HCT116 (cell line): ENCODE measurements around the gene ARMC2. TPM values are rescaled to one million over a fixed set of nuclear protein-coding genes. Genes with fewer than 3 reads are reported as not detected.

ENCODE experiments used
- ATAC-seq: fragments of 200-7000 bp; cut with Tn5 transposase; 2 replicates; pipeline ENCODE4 v1.9.1; 2020; ENCODE audit warnings: mild to moderate bottlenecking, moderate library complexity
- BruUV-seq: library from RNA; stranded (reverse); fragments of 400-500 nt; replicated peaks from 2 replicates; lab custom pipeline; 2021; lab: Mats Ljungman, UMichigan
- CTCF ChIA-PET: fragments of 300-600 bp; sonication (Branson Sonifier 250); formaldehyde crosslinking; loops from one replicate; lab custom pipeline; 2021; ENCODE audit warnings: antibody characterized with exemption; lab: Charles Lee
- POLR2A ChIA-PET: fragments of 300-600, 350-600 bp; sonication (Branson Sonifier 250); formaldehyde crosslinking; loops from one replicate; lab custom pipeline; 2021; ENCODE audit warnings: antibody characterized with exemption; lab: Charles Lee
- RAD21 ChIA-PET, 2 experiments: fragments of 300-600 bp; sonication (Branson Sonifier 250); formaldehyde crosslinking; loops; one replicate each; lab custom pipeline; 2023; ENCODE audit warnings: low total read pairs in 2 of 2; ENCODE audit not compliant: uncharacterized antibody in 2 of 2, unreplicated experiment in 2 of 2, low non-redundant PET in 1 of 2; lab: Charles Lee
- DNase-seq: peaks from one replicate; pipeline ENCODE4 v3.0.0-alpha.2; 2010; ENCODE audit warnings: low read depth, low spot score
- H2AFZ ChIP-seq: fragments of 200-600 bp; shearing (Covaris generic), sonication (generic); 2 replicates; pipeline ENCODE4 v1.6.1; 2017; ENCODE audit warnings: low read depth, mixed run types, mixed read lengths, antibody characterized with exemption, low read length; ENCODE audit not compliant: poor library complexity, severe bottlenecking
- H3K27ac ChIP-seq: 2 replicates; pipeline ENCODE4 v1.5.1; 2012; ENCODE audit warnings: low read depth, low read length
- H3K27me3 ChIP-seq: fragments of 200-600 bp; sonication (generic); 2 replicates; pipeline ENCODE4 v1.6.1; 2016; ENCODE audit warnings: mixed run types, low read length, mixed read lengths; ENCODE audit not compliant: insufficient read depth
- H3K36me3 ChIP-seq, 2 experiments: fragments of 200-500 bp in 1 of 2; fragments of 200-600 bp in 1 of 2; sonication (Bioruptor generic) in 1 of 2; sonication (generic) in 1 of 2; 2 replicates each; pipeline versions ENCODE4 v1.5.1 to v1.6.1; 2014 to 2016; ENCODE audit warnings: low read length in 2 of 2, inconsistent platforms in 1 of 2, mixed read lengths in 1 of 2, mixed run types in 1 of 2; ENCODE audit not compliant: insufficient read depth in 2 of 2, control insufficient read depth in 1 of 2
- H3K4me1 ChIP-seq, 2 experiments: fragments of 200-600 bp in 1 of 2; sonication (generic) in 1 of 2; 2 replicates each; pipeline versions ENCODE4 v1.5.1 to v1.6.1; 2012 to 2017; ENCODE audit warnings: low read length in 2 of 2, inconsistent platforms in 1 of 2, mild to moderate bottlenecking in 1 of 2, mixed read lengths in 1 of 2, mixed run types in 1 of 2, moderate library complexity in 1 of 2; ENCODE audit not compliant: insufficient read depth in 2 of 2, control insufficient read depth in 1 of 2
- H3K4me2 ChIP-seq: fragments of 200-600 bp; sonication (generic); 2 replicates; pipeline ENCODE4 v1.6.1; 2017; ENCODE audit warnings: mixed run types, low read length, mixed read lengths
- H3K4me3 ChIP-seq, 2 experiments: fragments of 200-600 bp in 1 of 2; sonication (generic) in 1 of 2; replicated peaks in 1 of 2; 2 replicates each; pipeline ENCODE4 v1.5.1; 2011 to 2016; ENCODE audit warnings: low read length in 2 of 2, control low read depth in 1 of 2, low read depth in 1 of 2, mild to moderate bottlenecking in 1 of 2, mixed read lengths in 1 of 2, mixed run types in 1 of 2
- H3K79me2 ChIP-seq: fragments of 200-600 bp; sonication (generic); 2 replicates; pipeline ENCODE4 v1.6.1; 2017; ENCODE audit warnings: mild to moderate bottlenecking, mixed run types, low read length, moderate library complexity, mixed read lengths; ENCODE audit not compliant: insufficient read depth
- H3K9ac ChIP-seq: fragments of 200-600 bp; sonication (generic); 2 replicates; pipeline ENCODE4 v1.6.1; 2016; ENCODE audit warnings: low read length, mixed read lengths
- H3K9me2 ChIP-seq: fragments of 200-600 bp; sonication (generic), shearing (Covaris generic); 2 replicates; pipeline ENCODE4 v1.6.1; 2017; ENCODE audit warnings: mixed run types, mild to moderate bottlenecking, moderate library complexity; ENCODE audit not compliant: insufficient read depth
- H3K9me3 ChIP-seq, 2 experiments: fragments of 200-500 bp in 1 of 2; fragments of 200-600 bp in 1 of 2; sonication (Bioruptor generic) in 1 of 2; sonication (generic) in 1 of 2; 2 replicates each; pipeline ENCODE4 v1.6.1; 2014 to 2017; ENCODE audit warnings: low read length in 2 of 2, mixed read lengths in 2 of 2, inconsistent platforms in 1 of 2, low read depth in 1 of 2, mild to moderate bottlenecking in 1 of 2, mixed run types in 1 of 2, moderate library complexity in 1 of 2; ENCODE audit not compliant: control insufficient read depth in 1 of 2, insufficient read depth in 1 of 2
- H4K20me1 ChIP-seq: fragments of 200-600 bp; sonication (generic), shearing (Covaris generic); 2 replicates; pipeline ENCODE4 v1.6.1; 2017; ENCODE audit warnings: mixed run types, mild to moderate bottlenecking, moderate library complexity; ENCODE audit not compliant: insufficient read depth
- CBX3 ChIP-seq: IDR thresholded peaks from 2 replicates; pipeline ENCODE4 v1.6.1; 2012; ENCODE audit warnings: low read depth
- CTCF ChIP-seq, 3 experiments: fragments of 200-600 bp in 1 of 3; sonication (generic) in 1 of 3; IDR thresholded peaks in 2 of 3; conservative IDR thresholded peaks in 1 of 3; 2 replicates each; pipeline ENCODE4 v1.5.1; 2012 to 2017; ENCODE audit warnings: low read depth in 2 of 3, low read length in 2 of 3, antibody characterized with exemption in 1 of 3, borderline replicate concordance in 1 of 3, control low read depth in 1 of 3, mild to moderate bottlenecking in 1 of 3, mixed read lengths in 1 of 3, mixed run types in 1 of 3, moderate library complexity in 1 of 3; ENCODE audit not compliant: insufficient read depth in 1 of 3
- MAX ChIP-seq: IDR thresholded peaks from 2 replicates; pipeline ENCODE4 v1.6.1; 2012
- RAD21 ChIP-seq: IDR thresholded peaks from 2 replicates; pipeline ENCODE4 v1.6.1; 2012; ENCODE audit warnings: low read depth, mild to moderate bottlenecking
- intact Hi-C: fragments of 100-400 bp; cut with micrococcal nuclease; formaldehyde crosslinking; loops from 2 replicates; pipeline ENCODE4 v1.10.0; 2022
- total RNA-seq: library from RNA; stranded (reverse); gene quantifications from one replicate; pipeline ENCODE4 v1.2.1, GENCODE V29; 2021; ENCODE audit not compliant: unreplicated experiment

Gene ARMC2
- total RNA-seq, 1 experiment from 2014 or later = 3.6 TPM

GRCh38 chr6:108838101-108838717, 10.0 kb upstream of the ARMC2 start:
- ChIA-PET POLR2A (no interaction called here), RAD21 (interaction anchor here (1.0 kb wide), 2 partner anchors 296 to 297 kb away, joined by 3 read pairs; no protein-coding TSS in a partner anchor), CTCF (interaction anchor here (0.6 to 1.3 kb wide), 5 partner anchors 55 to 298 kb away, joined by 3 to 7 read pairs (median 3); no protein-coding TSS in a partner anchor)
- no peaks in the 10 kb centered on the region for H3K79me2 ChIP-seq
- TF ChIP-seq RAD21 (peak; percentile 56), CTCF (IDR thresholded peaks at IDR 0.05 in 2 of 3, conservative IDR thresholded peaks at IDR 0.05 in 1 of 3; ENCODE audit: borderline replicate concordance in 1 of 3, insufficient read depth in 1 of 3, low read depth in 2 of 3, low read length in 2 of 3) (peak; percentile 8 to 25 (median 22); a peak in 2 of 6 replicates), MAX (no peak)
- no peaks in the 10 kb centered on the region for H4K20me1 ChIP-seq
- no peaks in the 10 kb centered on the region for H3K4me1 ChIP-seq
- intact Hi-C loops = no loop called here
- no peak overlapping the region for H3K4me2 ChIP-seq
- H3K9ac ChIP-seq = no peak overlapping the region
- H3K27ac ChIP-seq = no peak overlapping the region
- H3K27me3 ChIP-seq = no peaks in the 10 kb centered on the region
- H3K4me3 ChIP-seq = no peak overlapping the region
- no peaks in the 10 kb centered on the region for H3K36me3 ChIP-seq
- ATAC-seq = 0 out of 2 replicates have a peak, but pooled peaks have one; percentile 43
- no TSS peak for BruUV-seq
- DNase-seq = no peak
- no peak overlapping the region for H2AFZ ChIP-seq
- no peaks in the 10 kb centered on the region for H3K9me3 ChIP-seq
- H3K9me2 ChIP-seq = no peaks in the 10 kb centered on the region

- Histone ChIP-seq H3K36me3 (no peaks in the 10 kb centered on the region), H3K27ac (no peak overlapping the region), H3K9ac (no peak overlapping the region), H3K9me2 (no peaks in the 10 kb centered on the region), H3K4me2 (no peak overlapping the region), H4K20me1 (no peaks in the 10 kb centered on the region), H3K4me1 (no peaks in the 10 kb centered on the region), H3K79me2 (no peaks in the 10 kb centered on the region), H3K4me3 (no peak overlapping the region), H2AFZ (no peak overlapping the region), H3K9me3 (no peaks in the 10 kb centered on the region), H3K27me3 (no peaks in the 10 kb centered on the region)
- ChIA-PET POLR2A (interaction anchor here (0.7 kb wide), 1 partner anchor 9 kb away, joined by 3 read pairs; the partner anchor contains the start of gene ARMC2), RAD21 (no interaction called here), CTCF (interaction anchor here (0.7 to 1.5 kb wide), 3 partner anchors 234 to 554 kb away, joined by 3 to 5 read pairs (median 5); no protein-coding TSS in a partner anchor)
- intact Hi-C loops = no loop called here
- no peak for TF ChIP-seq CBX3
- no peak for DNase-seq
- BruUV-seq = no TSS peak
- no peak for ATAC-seq
These were observed 9.1 kb upstream of the ARMC2 start for GRCh38 chr6:108839083-108839642.
